GM15510 (cell line): ENCODE measurements around the gene GNB1.

ENCODE experiments used
- POLR2A ChIP-seq: IDR thresholded peaks from 3 replicates; pipeline ENCODE4 v1.6.1; 2011; ENCODE audit warnings: borderline replicate concordance; ENCODE audit not compliant: insufficient read length; ENCODE audit errors: extremely low read depth

The GNB1 gene

DNA sequence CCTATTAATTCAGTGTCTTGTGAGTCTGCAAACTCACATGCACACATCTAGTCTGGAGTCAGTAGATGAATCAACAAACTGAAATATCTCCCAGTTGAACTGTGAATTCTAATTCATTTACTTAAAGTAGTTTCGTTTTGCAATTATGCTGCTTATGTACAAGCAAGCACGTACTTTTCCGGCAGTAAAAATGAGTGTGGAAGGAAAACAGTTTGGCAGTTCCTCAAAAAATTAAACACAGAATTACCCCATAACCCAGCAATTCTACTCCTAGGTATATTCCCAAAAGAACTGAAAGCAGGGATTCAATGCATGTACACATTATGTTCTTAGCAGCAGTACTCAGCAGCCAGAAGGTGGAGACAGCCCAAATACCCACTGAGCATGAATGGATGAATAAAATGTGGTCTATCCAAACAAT, 49.3 kb downstream of the GNB1 start:
- TF ChIP-seq POLR2A = no peak

GRCh38 chr1:1839311-1839965, 51.4 kb downstream of the GNB1 start:
- TF ChIP-seq POLR2A = no peak

DNA sequence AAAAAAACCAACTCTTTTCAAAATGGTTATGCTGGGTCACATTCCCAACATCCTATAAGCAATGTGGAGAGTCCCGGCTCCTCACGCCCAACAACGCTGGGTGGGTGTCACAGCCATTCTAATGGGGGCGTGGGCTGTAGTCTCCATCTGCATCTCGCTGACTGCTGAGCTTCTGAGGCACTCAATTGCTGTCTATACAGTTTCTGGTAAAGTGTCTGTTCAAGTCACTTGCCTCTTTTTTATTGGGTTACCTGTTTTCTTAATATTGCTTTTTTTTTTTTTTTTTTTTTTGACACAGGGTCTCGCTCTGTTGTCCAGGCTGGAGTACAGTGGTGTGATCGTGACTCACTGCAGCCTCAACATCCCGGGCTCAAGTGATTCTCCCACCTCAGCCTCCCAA, 54.8 kb downstream of the GNB1 start:
- no peak for TF ChIP-seq POLR2A

DNA sequence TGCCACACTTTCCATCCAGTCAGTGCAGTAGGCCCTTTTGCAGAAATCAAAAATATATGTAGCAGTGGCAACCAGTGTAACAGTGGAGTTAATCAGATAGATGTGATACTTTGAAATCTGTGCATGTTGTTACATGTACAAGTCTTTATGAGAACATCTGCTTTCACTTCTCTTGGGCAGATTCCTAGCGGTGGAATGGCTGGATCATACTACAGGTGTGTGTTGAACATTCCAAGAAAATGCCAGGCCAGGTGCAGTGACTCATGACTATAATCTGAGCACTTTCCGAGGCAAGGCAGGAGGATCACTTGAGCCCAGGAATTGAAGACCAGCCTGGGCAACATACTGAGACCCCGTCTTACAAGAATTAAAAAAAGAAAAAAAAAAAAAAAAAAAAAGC, 55.3 kb downstream of the GNB1 start:
- no peak for TF ChIP-seq POLR2A

- TF ChIP-seq POLR2A = no peak
Observed at GRCh38 chr1:1833916-1834325, 57.0 kb downstream of the GNB1 start.

- TF ChIP-seq POLR2A = no peak
Observed at GRCh38 chr1:1833456-1833855, 57.4 kb downstream of the GNB1 start.

- no peak for TF ChIP-seq POLR2A
Observed at GRCh38 chr1:1832820-1833219, 58.1 kb downstream of the GNB1 start.

- no peak for TF ChIP-seq POLR2A
Observed at GRCh38 chr1:1832166-1832565, 58.7 kb downstream of the GNB1 start.

- TF ChIP-seq POLR2A = no peak
Observed at GRCh38 chr1:1827089-1827848, 63.6 kb downstream of the GNB1 start.

DNA sequence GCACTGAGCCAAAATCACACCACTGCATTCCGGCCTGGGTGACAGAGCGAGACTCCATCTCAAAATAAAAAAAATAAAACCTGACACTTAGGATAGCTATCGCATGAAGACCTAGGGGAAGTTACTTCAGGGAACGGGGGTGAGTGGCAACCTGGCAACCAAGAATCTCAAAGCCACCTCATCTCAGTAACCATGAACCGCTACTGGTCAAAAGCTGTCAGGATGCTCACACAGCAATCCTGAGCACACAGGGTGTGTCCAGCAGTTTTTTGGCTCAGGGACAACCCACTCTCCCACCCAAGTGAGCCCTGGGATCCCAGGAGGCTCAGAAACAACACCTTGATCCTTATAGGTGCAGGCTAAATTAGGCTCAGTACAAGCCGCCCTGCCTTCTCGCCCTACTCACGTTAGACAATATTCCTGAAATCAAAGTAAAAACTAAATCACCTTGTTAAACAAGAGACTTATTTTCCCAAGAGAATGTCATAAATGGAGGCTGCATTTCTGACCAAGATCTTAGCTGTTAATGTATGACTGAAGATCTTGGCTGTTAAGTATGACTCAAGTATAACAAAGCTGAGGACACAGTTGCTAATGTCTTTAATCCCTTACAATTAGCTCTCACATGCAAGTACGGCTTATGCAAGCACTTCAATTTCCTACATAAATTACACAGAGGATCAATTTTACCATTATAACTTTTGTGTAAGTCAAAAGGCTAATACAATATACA, 64.4 kb downstream of the GNB1 start:
- no peak for TF ChIP-seq POLR2A

DNA sequence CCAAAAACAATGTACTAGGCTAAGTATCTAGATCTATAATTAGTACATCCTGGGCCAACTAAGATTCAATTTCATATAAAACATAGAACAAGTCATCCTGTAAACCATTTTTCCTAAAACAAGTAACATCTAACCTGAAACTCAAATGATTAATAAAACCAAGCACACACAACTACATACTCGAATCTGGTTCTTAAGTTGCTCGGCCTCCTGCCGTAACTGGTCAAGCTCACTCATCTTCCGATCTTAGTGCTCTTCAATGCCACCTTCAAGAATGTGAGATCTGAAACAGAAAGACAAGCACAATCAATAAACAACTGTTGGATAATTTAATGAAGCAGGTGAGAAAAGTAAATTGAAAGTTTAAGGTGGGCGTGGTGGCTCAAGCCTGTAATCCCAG, 65.7 kb downstream of the GNB1 start:
- TF ChIP-seq POLR2A = no peak

- TF ChIP-seq POLR2A = no peak
Observed at GRCh38 chr1:1819762-1820161, 71.1 kb downstream of the GNB1 start.

GRCh38 chr1:1817221-1817620, 73.7 kb downstream of the GNB1 start:
- TF ChIP-seq POLR2A = no peak

DNA sequence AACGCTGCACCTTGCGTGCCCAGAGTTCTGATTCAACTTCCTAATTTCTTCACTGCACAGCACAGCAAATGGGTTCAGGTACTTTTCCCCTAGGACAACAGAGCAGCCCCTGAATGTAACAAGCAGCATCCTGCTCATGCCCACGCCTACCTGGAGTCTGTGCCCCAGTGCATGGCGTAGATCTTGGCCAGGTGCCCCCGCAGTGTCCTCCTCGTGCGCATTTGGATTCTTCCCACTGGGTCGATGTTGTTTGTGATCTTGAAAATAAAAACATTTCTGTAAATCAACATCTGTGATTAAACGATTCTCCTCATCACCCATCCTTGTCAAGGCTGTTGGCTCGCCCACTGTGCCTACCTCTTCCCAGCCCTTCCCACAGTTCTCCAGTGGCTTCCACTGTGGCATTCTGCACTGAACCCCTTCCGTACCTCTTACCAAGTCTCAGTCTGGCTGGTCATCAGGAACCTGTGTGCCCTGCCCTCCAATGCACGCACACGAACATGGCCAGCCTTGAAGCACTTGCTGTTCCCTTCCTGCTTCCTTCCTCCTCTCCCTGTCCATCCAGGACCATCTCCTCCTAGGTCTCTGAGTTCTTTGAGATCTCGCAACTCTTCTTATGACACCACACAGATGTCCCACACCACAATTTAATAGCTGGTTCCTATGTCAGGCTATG, 75.1 kb downstream of the GNB1 start:
- no peak for TF ChIP-seq POLR2A

GRCh38 chr1:1809489-1809888, 81.4 kb downstream of the GNB1 start:
- TF ChIP-seq POLR2A = no peak
